Limb (tissue), 2 donors: ENCODE results near the gene TSPAN4.

Experiments used
- DNase-seq, 2 donors: peaks; one replicate each; pipeline ENCODE4 v3.0.0-alpha.2; 2016; ENCODE audit errors: extremely low spot score in 2 of 2

TSPAN4 gene

DNA sequence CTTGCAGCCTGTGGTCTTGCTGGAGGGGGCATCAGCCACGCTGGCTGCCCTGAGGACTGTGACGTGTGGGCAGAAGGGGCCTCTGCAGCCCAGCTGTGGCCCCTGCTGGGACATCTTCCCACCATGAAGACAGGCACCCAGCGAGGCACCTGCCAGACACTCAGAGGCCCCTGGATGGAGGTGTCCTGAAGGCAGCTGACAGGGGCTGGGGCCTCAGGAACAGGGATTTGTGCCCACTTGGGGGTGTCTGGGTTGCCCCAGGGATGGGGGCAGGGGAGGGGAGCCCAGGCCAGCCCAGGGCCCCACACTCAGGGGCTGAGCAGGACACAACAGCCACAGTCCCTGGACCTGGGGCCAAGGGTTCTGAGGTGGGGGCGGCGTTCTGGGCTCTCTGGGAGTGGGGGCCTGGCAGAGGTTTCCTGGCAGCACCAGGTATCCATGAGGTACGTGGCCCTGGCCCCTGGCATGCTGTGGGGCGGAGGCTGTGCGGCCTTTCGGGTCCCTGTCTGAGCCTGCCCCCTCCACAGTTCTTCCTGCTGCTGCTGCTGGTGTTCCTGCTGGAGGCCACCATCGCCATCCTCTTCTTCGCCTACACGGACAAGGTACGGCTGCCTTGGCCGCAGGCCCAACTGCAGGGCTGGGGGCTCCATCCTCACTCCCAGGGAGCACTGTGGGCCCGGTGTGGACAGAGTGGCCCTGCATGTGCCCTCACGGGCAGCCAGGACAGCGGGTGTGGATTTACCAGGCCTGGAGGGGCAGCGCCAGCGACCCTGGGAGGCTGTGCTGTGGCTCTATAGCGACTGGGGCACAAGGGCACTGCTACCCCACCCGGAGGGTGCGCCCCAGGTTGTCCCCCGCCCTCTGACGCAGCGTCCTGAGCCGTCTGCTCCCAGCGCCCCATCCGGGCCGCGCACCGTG lies 21.5 kb downstream of the TSPAN4 start:
- DNase-seq, result no peak

DNA sequence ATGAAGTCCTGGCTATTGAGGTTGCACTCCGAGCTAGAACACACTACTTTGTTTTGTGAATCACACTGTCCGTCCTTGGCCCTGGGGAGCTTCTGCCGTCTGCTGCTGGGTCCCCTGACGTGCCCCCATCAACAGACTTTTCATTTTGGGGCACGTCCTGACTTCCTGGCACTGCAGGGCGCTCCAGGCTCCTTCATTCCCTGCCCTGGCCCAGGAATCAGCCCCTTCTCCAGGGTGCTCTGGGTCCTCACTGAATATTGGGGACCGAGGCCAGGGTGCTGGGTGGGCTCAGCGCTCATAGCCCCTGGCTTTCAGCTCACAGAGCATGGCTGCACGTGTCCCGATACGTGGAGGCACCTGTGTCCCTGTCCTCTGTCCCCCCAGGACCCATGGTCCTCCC lies 22.2 kb downstream of the TSPAN4 start:
- DNase-seq, result no peak

DNA sequence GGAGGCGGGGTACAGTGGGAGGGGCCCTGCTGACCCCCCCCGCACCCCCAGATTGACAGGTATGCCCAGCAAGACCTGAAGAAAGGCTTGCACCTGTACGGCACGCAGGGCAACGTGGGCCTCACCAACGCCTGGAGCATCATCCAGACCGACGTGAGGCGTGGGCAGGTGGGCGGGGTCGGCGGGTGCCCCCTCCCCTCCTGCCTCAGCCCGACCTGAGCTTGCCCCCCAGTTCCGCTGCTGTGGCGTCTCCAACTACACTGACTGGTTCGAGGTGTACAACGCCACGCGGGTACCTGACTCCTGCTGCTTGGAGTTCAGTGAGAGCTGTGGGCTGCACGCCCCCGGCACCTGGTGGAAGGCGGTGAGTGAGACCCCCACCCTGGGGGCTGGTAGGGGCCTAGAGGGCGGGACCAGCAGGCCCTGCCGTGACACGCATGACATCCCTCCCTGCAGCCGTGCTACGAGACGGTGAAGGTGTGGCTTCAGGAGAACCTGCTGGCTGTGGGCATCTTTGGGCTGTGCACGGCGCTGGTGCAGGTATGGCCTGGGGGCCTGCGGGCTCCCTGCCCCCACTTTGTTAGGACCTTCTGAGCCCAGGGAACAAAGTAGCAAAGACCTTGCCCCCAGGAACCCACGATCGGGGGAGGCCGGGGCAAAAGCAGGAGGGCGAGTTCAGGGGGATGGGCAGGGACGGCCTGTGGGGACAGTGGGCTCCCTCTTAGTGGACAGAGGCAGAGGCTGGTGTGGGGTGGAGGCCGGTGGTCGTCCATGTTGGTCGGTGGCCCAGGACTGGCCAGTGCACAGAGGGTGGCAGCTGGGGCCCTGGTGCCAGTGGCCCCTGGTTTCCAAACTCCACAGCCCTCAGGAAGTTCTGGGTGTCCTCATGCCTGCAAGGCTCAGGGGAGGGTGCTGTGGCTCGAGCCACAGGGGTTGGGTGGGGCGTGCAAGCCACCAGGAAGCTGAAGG lies 23.1 kb downstream of the TSPAN4 start:
- no peak for DNase-seq

DNA sequence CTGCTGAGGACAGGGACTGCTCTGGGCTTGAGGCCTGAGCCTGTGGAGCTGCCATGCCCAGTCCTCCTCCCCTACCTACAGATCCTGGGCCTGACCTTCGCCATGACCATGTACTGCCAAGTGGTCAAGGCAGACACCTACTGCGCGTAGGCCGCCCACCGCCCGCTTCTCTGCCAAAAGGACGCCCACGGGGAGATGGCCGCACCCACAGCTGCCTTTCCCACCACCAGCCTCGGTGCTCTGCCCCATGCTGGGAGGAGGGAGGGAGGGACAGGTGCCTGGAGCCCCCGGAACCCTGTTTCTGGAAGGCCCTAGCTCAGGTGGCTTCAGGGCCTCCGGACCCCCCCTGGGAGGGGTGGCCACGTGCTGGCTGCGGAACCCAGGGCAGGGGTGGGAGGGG lies 23.8 kb downstream of the TSPAN4 start:
- DNase-seq, result no peak

DNA sequence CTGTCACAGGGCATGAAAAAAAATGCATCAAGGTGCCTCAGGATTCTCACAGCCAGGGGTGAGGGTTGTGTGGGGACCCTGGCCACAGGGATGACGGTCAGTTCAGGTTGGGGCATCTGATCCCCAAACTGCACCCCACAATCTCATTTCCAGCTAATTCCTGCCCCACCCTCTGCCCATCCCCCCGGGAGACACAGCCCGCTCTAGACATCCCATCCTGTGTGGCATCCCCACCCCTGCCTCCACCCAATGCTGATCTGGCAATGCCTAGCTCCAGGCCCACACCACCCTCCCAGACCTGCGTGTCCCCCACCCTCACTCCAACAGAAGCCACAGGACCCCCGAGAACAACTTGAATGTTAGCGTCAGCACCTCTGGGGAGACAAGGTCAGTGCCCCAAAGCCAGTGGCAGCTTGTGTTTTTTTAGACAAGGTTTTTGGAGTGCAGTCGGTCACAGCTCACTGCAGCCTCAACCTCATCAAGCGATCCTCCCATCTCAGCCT lies 25.3 kb downstream of the TSPAN4 start:
- DNase-seq, result no peak

DNA sequence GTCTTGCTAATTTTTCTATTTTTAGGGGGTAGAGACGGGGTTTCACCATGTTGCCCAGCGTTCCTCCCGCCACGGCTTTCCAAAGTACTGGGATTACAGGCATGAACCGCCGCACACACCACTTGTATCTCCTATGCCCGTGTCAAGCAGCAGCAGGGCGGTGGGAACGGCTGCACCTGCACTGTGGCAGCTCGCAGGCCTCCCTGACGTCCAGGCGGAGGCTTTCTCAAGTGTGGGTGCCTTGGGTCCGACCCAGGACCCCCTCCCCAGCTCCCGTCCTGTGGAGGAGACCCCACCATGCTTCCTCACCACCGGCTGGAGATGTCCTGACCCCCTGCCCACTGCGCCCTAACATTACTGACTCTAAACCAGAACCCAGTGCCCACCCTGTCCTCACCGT lies 25.7 kb downstream of the TSPAN4 start:
- DNase-seq, result no peak

DNA sequence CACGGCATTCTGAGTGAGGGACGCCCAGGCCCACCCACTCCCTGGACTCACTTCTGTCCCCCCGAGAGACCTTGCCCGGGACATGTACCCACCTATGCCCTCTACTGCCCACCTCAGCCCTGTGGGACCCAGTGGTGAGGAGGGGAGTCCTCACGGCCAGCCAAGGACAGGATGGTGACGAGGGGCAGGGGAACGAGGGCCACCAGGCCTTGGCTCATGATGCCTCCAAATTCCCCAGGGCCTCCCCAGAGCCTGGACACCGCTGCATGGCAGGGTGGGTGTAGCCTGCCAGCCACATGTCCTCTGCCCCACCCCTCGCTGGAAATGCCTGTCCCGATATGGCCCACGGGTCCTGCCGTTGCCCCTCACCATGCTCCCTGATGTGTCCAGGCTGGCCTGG lies 26.1 kb downstream of the TSPAN4 start:
- DNase-seq, result no peak

DNA sequence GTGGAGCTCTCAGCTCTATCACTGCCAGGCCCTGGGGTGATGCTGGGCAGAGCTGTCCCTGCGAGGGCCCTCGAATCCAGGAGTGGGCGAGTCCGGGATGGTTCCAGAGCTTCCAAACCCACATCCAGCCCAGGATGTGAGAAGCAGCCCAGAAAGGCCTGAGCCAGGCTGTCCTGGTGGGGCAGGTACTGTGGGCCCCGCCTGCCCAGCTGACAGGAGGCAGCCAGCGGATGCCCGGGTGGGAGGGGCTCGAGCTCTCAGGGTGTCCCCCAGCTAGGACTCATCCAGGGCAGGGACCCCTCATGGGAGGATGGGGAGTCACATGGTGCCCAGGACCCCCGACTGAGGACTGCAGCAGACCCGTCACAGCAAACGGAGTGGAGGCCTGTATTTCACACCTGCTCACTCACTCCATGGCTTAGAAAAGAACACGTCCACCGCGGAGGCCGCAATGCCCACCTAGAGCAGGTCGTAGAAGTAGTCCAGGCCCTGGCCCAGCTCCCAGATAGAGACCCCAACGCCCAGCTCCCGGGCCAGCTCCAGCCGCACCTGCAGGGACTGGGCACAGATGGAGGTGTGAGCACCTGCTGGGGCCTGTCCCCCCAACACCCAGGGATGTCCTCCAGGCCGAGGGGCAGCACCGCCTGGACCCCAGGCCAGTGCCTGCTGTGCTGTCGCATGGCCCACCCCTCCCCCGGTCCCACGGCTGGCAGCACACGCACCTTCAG lies 26.9 kb downstream of the TSPAN4 start:
- no peak for DNase-seq

DNA sequence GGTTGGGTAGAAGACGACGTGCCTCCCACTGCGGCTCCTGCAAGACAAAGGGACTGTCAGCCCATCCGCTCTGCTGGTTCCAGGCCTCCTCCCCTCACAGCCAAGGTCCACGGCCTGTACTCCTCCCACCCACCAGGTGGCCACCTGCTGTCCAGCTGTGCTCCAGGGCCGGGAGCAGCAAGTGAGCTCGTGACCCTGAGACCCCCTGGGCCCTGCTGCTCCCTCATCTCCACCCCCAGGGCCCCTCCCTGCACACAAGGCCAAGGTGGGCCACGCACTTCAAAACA lies 27.4 kb downstream of the TSPAN4 start:
- DNase-seq, result no peak

DNA sequence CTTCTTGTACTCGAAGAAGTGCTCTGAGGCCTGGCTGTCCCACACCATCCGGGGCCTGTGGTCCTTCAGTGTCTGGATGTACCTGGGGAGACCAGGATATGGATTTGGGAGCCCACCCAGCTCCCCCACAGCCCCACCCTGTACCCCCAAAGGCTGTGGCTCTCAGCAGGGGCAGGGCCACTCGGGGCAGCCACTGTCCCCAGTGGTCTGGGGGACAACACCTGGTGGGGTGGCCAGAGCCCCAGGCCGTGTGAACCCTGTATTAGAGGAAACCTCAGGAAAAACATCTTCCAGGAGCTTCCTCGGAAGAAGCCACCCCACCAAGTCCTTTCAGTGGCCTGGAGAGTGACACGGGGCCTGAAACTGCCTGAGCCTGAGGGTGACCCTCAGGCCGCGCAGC lies 27.8 kb downstream of the TSPAN4 start:
- no peak for DNase-seq

DNA sequence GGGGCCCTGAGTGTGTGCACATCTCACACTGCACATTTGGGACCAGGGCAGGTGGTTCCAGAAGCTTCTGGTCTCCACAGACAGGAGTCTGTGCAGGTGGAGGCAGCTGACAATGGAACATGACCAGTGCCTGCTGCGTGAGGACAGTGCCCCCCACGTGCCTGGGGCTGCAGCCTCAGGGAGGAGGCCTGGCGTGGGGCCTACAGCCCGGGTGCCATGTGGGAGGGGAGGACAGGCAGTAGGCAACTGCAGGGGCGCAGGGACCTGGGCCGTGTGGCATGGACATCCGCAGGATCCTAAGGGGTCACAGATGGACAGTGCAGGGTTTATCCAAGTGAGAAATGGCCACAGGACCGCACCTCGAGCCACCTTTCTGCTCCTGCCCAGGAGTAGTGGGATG lies 28.8 kb downstream of the TSPAN4 start:
- DNase-seq, result no peak

DNA sequence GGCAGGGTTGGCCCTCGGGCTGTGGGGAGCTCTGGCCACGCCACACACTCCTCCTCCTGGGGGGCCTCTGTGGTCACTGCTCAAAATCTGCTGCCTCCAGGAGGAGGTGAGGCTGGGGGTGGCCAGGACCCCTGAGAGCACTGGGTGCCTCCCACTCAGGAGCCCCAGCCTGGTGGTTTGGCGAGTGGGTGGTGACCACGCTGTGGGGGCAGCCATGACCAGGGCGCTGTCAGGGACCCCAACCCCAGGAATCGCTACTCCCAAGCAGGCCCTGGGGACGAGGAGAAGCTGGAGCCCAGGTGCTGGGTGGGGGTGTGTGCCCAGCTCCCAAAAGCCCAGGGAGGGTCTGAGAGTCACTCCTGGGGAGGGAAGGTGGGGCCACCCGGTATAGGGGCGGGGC lies 30.1 kb downstream of the TSPAN4 start:
- no peak for DNase-seq

DNA sequence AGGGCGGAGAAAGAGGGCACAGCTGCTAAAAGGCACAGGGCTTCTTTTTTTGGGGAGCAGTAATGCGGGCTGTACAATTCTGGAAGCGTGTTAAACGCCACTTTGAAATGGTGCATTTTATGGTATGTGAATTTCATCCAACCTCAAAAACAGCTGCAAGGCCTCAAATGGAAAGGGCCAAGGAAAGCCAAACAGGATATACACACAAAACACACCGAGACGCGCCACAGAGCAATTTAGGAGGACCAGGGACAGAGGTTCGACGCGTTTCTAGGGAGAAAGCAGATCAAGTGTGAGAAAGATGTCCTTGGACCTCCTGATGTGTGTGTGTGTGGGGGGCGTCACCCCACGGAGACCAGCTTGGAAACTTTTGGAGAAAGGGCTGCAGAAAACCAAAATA lies 31.1 kb downstream of the TSPAN4 start:
- no peak for DNase-seq

DNA sequence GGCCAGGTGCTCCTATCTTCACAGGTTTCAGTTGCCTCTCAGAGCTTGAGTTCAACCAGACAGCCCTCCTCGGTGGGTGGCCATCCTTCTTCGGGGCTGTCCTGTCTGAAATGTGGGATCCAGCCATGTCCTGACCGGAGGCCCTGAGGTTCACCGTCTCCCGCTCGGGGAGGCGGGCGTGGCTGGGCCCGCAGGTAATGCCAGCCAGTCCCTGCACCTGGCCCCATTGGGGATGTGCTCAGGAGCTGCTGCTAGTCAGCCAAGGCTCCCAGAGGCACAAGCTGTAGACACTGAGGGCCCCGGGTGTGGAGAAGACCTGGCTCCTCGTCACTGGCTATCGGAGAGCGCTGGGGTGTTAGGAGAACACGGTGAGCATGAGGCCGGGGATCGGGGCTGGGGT lies 32.6 kb downstream of the TSPAN4 start:
- no peak for DNase-seq

DNA sequence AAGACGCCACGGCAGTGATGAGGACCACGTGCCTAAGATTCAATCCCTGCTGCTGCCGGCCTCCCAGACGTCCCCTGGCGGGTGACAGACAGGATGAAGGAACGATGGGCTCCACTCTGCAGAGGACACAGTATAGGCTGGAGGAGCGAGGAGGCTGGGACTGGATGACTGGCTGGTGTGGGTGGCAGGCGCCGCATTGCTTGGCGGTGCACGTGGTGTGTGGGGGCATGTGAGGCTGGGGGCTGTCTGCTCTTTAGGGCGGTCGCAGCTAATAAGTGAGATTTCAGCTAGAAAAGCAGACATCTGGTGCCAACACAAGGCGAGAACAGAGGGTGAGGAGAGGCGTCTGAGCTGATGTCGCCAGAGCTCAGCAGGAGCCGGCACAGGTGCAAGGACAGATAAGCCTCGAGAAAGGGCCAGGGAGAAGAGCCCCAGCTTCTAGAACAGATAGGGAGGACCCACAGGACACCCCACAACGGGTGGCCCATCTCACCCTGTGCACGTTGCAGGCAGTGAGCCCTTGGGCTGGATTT lies 33.2 kb downstream of the TSPAN4 start:
- no peak for DNase-seq

DNA sequence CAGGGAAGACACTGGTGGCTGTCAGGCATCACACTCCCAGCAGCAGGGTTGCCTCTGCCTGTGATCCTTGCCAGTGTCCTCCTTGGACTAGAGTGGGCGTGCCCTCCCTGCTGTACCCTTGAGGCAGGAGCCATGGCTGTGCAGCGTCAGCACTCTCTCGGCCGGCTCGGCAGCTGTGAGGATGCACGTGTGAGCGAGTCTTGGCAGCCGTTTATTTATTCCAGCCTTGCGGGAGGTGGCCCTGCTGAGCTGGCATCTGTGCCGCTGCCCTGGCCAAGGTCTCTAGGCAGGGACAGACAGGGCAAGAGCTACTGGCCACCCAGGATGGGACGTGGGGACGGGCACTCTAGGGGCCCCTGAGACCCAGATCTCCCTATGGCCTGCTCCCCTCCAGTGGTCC lies 33.9 kb downstream of the TSPAN4 start:
- no peak for DNase-seq

DNA sequence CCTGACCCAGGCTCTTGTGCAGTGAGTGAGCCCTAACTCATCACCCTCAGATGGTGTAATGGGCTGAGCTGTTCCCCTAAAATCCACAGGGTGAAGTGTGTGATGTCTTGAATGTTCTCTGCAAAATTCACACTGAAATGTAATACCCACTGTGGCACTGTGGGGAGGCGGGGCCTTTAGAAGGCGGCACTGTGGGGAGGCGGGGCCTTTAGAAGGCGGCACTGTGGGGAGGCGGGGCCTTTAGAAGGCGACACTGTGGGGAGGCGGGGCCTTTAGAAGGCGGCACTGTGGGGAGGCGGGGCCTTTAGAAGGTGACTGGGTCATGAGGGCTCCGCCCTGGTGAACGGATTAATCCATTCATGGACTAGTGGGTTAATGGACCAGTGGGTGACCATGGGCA lies 34.9 kb downstream of the TSPAN4 start:
- no peak for DNase-seq

DNA sequence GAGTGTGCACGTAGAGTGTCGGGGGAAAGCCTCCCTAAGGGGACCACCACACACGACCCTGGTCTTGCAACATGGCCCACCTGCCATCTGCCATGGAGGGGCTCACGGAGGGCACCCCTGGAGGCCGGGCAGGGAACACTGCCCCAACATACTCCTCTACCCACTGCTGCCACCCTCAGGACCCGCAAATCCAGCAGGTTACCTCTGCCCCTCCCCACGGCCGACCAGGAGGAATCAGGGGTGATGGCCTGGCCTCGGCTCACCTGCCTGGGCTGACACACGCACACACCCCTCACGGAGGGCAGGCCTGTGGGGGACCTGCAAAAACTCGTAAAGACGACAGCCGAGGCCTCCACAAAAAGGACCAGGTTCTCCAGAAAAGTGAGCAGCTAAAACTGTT lies 37.8 kb downstream of the TSPAN4 start:
- no peak for DNase-seq

DNA sequence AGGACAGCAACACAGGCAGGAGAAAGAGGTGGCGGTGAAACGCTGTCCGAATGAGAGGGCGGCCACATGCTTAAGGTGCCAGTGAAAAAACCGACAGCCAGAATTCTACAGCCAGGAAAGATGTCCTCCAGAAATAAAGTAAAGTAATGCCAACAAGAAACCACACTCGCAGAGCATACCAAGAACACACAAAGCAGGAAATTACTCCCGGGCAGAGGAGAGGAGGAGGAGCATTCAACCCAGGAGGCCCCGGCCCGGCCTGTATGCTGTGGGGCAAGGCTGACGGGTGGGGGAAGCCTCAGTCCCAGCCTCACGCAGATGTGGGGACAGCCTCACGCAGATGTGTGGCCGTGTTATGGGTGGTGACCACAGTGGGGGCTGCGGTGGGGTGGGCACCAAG lies 39.9 kb downstream of the TSPAN4 start:
- DNase-seq, result no peak

DNA sequence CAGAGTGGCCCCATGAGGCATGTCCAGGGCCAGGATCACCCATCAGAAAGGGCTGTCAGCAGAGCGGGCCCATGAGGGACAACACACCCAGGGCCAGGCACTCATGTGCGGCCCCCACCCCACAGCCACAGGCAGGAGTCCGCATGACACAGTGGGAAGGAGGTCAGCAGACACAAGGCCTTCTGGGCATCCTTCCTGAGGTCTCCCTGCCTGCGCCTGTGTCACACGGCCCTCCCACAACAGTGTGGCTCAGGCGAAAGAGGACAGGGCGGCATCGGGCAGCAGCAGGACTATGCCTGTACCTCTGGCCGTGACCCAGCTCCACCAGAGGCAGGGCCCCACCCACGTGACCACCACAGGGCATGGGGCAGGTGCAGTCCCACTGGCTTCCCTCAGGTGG lies 40.9 kb downstream of the TSPAN4 start:
- DNase-seq, result no peak

DNA sequence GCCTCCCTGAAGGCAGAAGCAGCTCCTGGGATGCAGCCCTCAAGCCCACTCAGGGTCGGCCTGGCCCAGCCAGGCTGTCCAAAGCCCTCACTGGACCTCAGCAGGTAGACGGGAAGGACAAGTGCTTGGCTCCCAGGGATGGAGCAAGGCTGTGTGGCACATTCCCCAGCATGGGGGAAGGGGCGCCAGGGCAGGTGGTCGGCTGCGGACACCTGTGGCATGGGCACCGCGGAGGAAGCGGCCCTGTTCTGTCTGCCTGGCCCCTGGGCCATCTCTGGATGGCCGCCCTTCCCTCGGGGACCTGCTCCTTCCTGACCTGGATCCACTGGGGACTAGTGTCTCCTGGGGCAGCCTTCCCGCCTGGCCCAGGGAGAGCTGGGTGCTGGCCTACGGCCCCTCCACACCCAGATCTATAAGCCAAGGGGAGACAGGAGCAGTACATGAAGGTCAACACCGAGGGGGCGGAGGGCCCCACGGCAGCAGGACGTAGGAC lies 42.0 kb downstream of the TSPAN4 start:
- no peak for DNase-seq
